D721Med (cell line): ENCODE measurements around the gene SP140L.
"Not testable (repeated sequence)": the region's sequence is repeated elsewhere in the genome, so short reads cannot be mapped to it uniquely, and the experiment has no call there.

Experiments used
- DNase-seq: peaks from one replicate; pipeline ENCODE4 v3.0.0; 2011; ENCODE audit warnings: low spot score; ENCODE audit not compliant: insufficient read length
- FAIRE-seq: peaks from 2 replicates; lab custom pipeline; 2011; peaks lifted over from hg19 to GRCh38; lab: Jason Lieb, UNC
- CTCF ChIP-seq: IDR thresholded peaks from 2 replicates; pipeline ENCODE4 v1.5.1; 2012; ENCODE audit warnings: mild to moderate bottlenecking, control low read depth; ENCODE audit not compliant: insufficient read depth; ENCODE audit errors: missing control alignments

SP140L gene

DNA sequence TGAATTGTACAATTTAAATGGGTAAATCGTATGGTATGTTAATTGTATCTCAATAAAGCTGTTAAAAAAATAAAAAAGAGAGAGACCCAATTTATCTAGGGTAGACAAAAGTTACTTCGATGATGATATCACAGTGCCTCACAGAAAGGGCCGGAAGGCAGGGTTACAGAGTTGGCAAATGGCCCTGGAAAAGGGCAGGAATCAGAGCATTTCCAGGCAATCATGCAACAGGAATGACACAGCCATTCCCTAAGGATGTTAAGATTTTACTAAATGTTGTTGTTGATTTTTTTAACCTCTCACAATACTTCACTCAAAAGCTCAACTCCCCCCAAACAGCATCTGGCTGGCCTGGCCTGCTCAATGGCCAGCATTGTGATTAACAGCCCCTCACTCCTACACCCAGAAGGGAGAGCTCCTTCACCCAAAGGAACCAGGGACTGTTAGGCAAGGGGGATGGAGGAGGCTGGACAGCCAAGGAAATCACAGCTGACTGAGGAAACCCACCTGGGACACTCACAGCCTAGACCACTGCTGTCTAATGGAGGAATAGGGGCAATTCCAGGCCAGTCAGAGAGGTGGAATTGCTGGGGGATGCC, 81.3 kb downstream of the SP140L start:
- no peak for FAIRE-seq
- DNase-seq: no peak
- TF ChIP-seq CTCF: no peak

DNA sequence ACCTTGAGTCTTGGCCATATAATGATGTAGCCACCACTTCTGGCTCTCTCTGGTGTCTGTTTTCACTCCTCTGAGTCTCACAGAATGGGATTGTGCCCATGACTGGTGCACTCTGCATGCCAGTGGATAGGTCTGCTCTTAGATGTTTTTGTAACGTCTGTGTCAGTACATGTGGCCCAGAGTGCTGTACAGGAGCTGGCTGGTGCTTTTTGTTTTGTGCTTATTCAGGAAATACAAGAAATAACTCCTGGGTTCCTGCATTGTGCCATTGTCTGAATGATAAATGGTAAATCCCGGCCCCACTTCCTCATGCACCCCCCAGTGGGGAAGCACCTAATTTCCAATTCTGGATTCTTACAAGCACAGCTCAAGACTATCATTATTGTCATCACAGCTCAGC, 82.3 kb downstream of the SP140L start:
- not testable (repeated sequence) for FAIRE-seq, DNase-seq

GRCh38 chr2:230410263-230410662, 83.3 kb downstream of the SP140L start:
- no peak for TF ChIP-seq CTCF
- FAIRE-seq: no peak
- no peak for DNase-seq

GRCh38 chr2:230410861-230411569, 84.0 kb downstream of the SP140L start:
- FAIRE-seq (no peak), DNase-seq (no peak)

DNA sequence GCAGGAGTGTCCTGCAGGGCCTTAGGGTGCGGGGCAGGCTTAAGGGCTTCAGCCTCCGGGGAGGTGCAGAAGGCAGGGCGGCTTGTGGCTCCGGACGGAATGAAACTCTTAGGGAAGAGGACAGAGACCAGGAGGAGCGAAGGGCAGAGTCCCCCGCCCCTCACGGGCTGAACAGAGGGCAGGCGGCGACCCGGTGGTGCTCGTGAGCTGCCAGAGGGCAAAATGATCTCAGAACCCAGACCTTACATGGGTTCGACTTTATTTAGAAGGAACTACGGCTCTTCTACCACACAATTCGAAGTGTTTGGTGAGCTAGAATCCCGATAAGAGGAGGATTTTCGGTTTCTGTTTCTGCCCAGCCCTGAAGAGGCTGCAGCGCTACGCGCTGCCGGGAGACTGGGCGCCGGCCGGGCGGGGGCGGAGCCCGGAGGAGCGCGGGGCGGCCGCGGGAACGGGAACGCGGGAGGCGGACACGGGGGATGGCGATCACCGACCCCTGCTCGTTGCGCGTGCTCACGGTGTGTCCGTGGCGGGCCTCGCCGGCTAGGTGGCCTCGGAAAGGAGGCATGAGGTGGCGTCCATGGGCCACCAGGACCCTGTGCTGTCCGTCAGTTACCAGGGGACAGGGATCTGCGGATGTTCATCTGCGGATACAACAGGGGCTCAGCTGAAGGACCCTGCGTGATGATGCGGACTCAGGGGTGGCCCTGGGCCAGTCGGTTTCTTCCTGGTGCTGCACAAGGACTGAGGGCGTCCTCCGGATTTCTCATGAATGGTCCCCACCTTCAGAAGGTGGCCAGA, 84.8 kb downstream of the SP140L start:
- TF ChIP-seq CTCF: no peak
- DNase-seq: peak; percentile 37
- FAIRE-seq: no peak

More at GRCh38 chr2:230410861-230411569, 84.0 kb downstream of the SP140L start:
- no peak for TF ChIP-seq CTCF

- TF ChIP-seq CTCF: no peak
- no peak for DNase-seq
- no peak for FAIRE-seq
These were observed 85.3 kb downstream of the SP140L start for GRCh38 chr2:230412371-230412711.

- FAIRE-seq (no peak), DNase-seq (no peak)
- TF ChIP-seq CTCF: no peak
These were observed 85.9 kb downstream of the SP140L start for GRCh38 chr2:230412846-230413245.
